ENCODE data around the gene SMIM1.

- TF ChIP-seq EZH2phosphoT487 (IDR thresholded peaks at IDR 0.05; ENCODE audit: borderline replicate concordance), result no peak
- no peak for TF ChIP-seq CTCF (conservative IDR thresholded peaks at IDR 0.05; ENCODE audit: low read length)
Observed at GRCh38 chr1:3825356-3825755, 52.8 kb downstream of the SMIM1 start.

Measured in Loucy (cell line).